Endothelial cell of umbilical vein (primary cell): ENCODE measurements around the gene FUT8. TPM values are rescaled to one million over a fixed set of nuclear protein-coding genes. Genes with fewer than 3 reads are reported as not detected.

Experiments
- BruUV-seq: library from RNA; stranded (reverse); fragments of 400-500 nt; replicated peaks from 2 replicates; lab custom pipeline; 2021; lab: Mats Ljungman, UMichigan
- CTCF ChIA-PET: fragments of 300-600, 350-600 bp; sonication (Branson Sonifier 250); formaldehyde crosslinking; loops from one replicate; lab custom pipeline; 2021; ENCODE audit warnings: antibody characterized with exemption, inconsistent platforms; lab: Charles Lee
- POLR2A ChIA-PET: fragments of 300-600, 350-600 bp; sonication (Branson Sonifier 250); formaldehyde crosslinking; loops from one replicate; lab custom pipeline; 2021; ENCODE audit warnings: antibody characterized with exemption, inconsistent platforms; lab: Charles Lee
- DNase-seq: peaks from one replicate; pipeline ENCODE4 v3.0.0-alpha.2; 2011; ENCODE audit warnings: low read depth, low spot score
- FAIRE-seq: peaks from 2 replicates; lab custom pipeline; 2011; peaks lifted over from hg19 to GRCh38; lab: Jason Lieb, UNC
- H2AFZ ChIP-seq: 2 replicates; pipeline ENCODE4 v1.6.0; 2012; ENCODE audit warnings: low read depth, low read length, control low read depth, inconsistent platforms
- H3K27ac ChIP-seq: 2 replicates; pipeline ENCODE4 v1.5.1; 2011; ENCODE audit warnings: low read depth, mild to moderate bottlenecking, control low read depth, low read length, moderate library complexity; ENCODE audit not compliant: insufficient read depth
- H3K27me3 ChIP-seq, 2 experiments: 2 replicates each; pipeline versions ENCODE4 v1.6.0 to v1.6.1; 2011; ENCODE audit warnings: low read length in 2 of 2, mixed read lengths in 1 of 2; ENCODE audit not compliant: control insufficient read depth in 2 of 2, insufficient read depth in 2 of 2
- H3K36me3 ChIP-seq, 2 experiments: 2 replicates in 1 of 2; 3 replicates in 1 of 2; pipeline ENCODE4 v1.5.1; 2011; ENCODE audit warnings: low read length in 2 of 2, mild to moderate bottlenecking in 1 of 2, moderate library complexity in 1 of 2; ENCODE audit not compliant: control insufficient read depth in 2 of 2, insufficient read depth in 2 of 2; ENCODE audit errors: extremely low read depth in 1 of 2
- H3K4me1 ChIP-seq: 3 replicates; pipeline ENCODE4 v1.5.1; 2011; ENCODE audit warnings: mild to moderate bottlenecking, low read length; ENCODE audit not compliant: control insufficient read depth, insufficient read depth; ENCODE audit errors: extremely low read depth
- H3K4me2 ChIP-seq: 2 replicates; pipeline ENCODE4 v1.6.1; 2011; ENCODE audit warnings: low read length, control low read depth, mixed read lengths; ENCODE audit not compliant: insufficient read depth
- H3K4me3 ChIP-seq, 3 experiments: fragments of 200-600 bp in 1 of 3; sonication (generic), shearing (Covaris generic) in 1 of 3; replicated peaks in 1 of 3; 2 replicates each; pipeline ENCODE4 v1.5.1; 2011 to 2016; ENCODE audit warnings: control low read depth in 3 of 3, low read length in 3 of 3, mild to moderate bottlenecking in 2 of 3, inconsistent platforms in 1 of 3, low read depth in 1 of 3, moderate library complexity in 1 of 3; ENCODE audit not compliant: insufficient read depth in 1 of 3
- H3K79me2 ChIP-seq: 2 replicates; pipeline ENCODE4 v1.6.0; 2012; ENCODE audit warnings: low read length, inconsistent platforms; ENCODE audit not compliant: control insufficient read depth, insufficient read depth
- H3K9ac ChIP-seq: replicated peaks from 2 replicates; pipeline ENCODE3; 2011; ENCODE audit warnings: low read length, control low read depth; ENCODE audit not compliant: insufficient read depth; ENCODE audit errors: extremely low read depth
- H3K9me1 ChIP-seq: replicated peaks from 3 replicates; pipeline ENCODE4 v1.6.0; 2011; ENCODE audit warnings: mild to moderate bottlenecking, low read length; ENCODE audit not compliant: control insufficient read depth, insufficient read depth; ENCODE audit errors: extremely low read depth
- H3K9me3 ChIP-seq: replicated peaks from 2 replicates; pipeline ENCODE4 v1.5.1; 2012; ENCODE audit warnings: low read length, inconsistent platforms; ENCODE audit not compliant: control insufficient read depth, insufficient read depth
- H4K20me1 ChIP-seq: replicated peaks from 2 replicates; pipeline ENCODE3; 2011; ENCODE audit warnings: mild to moderate bottlenecking, low read length; ENCODE audit not compliant: control insufficient read depth, insufficient read depth; ENCODE audit errors: extremely low read depth
- EZH2 ChIP-seq: IDR thresholded peaks from 2 replicates; pipeline ENCODE4 v1.6.1; 2012; ENCODE audit warnings: borderline replicate concordance, low read depth, mild to moderate bottlenecking, moderate library complexity, low read length, inconsistent platforms; ENCODE audit not compliant: severe bottlenecking
- FOS ChIP-seq: IDR thresholded peaks from 2 replicates; pipeline ENCODE4 v1.6.1; 2011; ENCODE audit warnings: mild to moderate bottlenecking, low read length, moderate library complexity, borderline replicate concordance; ENCODE audit not compliant: insufficient read depth
- GATA2 ChIP-seq: IDR thresholded peaks from 2 replicates; pipeline ENCODE4 v1.7.0; 2011; ENCODE audit warnings: low read depth, mild to moderate bottlenecking, moderate library complexity, mixed read lengths, low read length; ENCODE audit not compliant: insufficient read length, insufficient read depth
- JUN ChIP-seq: IDR thresholded peaks from 2 replicates; pipeline ENCODE4 v1.6.1; 2011; ENCODE audit warnings: borderline replicate concordance, low read depth; ENCODE audit not compliant: insufficient read length, insufficient read depth
- MYC ChIP-seq: IDR thresholded peaks from one replicate; pipeline ENCODE4 v1.6.1; 2011; ENCODE audit warnings: mild to moderate bottlenecking, low read depth, low read length
- POLR2A ChIP-seq: IDR thresholded peaks from 2 replicates; pipeline ENCODE4 v1.6.1; 2012; ENCODE audit warnings: low read depth, mild to moderate bottlenecking, control low read depth, low read length
- POLR2AphosphoS5 ChIP-seq: IDR thresholded peaks from 2 replicates; pipeline ENCODE4 v1.6.1; 2012; ENCODE audit warnings: low read depth, mild to moderate bottlenecking, control low read depth, low read length, moderate library complexity; ENCODE audit not compliant: insufficient read depth
- dilution Hi-C: fragments of 300-500 bp; cut with MboI; formaldehyde crosslinking; loops from one replicate; pipeline ENCODE4 v1.15.0; 2019; ENCODE audit warnings: low sequenced_read_pairs; ENCODE audit not compliant: extremely low pct_ligation_motif_present
- intact Hi-C: fragments of 100-400 bp; cut with micrococcal nuclease; formaldehyde crosslinking; loops from one replicate; pipeline ENCODE4 v1.10.0; 2022
- polyA plus RNA-seq, 4 experiments: library from polyadenylated mRNA; depleted of rRNA in 3 of 4; stranded (reverse) in 3 of 4; unstranded in 1 of 4; fragments of >200 nt; gene quantifications; 2 replicates each; pipeline versions ENCODE4 v1.2.1 to v1.2.3, GENCODE V29; 2011 to 2012; ENCODE audit warnings: missing spikeins in 1 of 4
- total RNA-seq: library from RNA; stranded (reverse); gene quantifications from 2 replicates; pipeline ENCODE4 v1.2.3, GENCODE V29; 2021
- TF ChIP-seq, protein P1 (sequence below), 2 donors: IDR thresholded peaks; 1 replicate in 1 of 2; 2 replicates in 1 of 2; pipeline ENCODE4 v1.5.1; 2011; ENCODE audit warnings: low read length in 2 of 2, mild to moderate bottlenecking in 2 of 2, moderate library complexity in 2 of 2, control low read depth in 1 of 2, inconsistent platforms in 1 of 2, low read depth in 1 of 2; ENCODE audit not compliant: insufficient read depth in 1 of 2; ENCODE audit errors: extremely low read depth in 1 of 2
- TF ChIP-seq, protein P2 (sequence below): IDR thresholded peaks from 2 replicates; pipeline ENCODE4 v1.6.1; 2011; ENCODE audit not compliant: insufficient read depth, insufficient read length

Gene FUT8
- total and polyA plus RNA-seq, 2 donors (not counting 3 experiments of a cell fraction or from before 2014, with no cell fraction given) = 16.7 to 38.8 TPM

DNA sequence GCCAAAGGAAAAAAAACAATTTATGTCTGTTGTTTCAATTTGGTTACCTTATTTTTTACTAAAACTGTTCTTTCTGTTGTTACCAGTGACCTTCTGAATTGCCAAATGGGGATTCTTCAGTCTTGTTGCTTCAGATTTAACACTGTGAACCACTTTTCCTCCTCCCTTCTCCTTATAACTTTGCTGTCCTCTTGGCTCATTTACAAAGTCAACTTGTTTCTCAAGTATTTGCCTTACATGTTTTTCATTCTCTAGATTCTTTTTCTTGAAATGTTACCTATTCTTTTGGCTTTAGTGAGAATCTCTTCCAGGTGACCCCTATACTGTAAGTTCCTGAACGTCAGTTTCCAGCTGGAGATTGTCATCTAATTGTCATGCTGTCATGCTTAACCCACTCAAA, 19.4 kb downstream of the FUT8 start:
- Histone ChIP-seq H3K4me2 (no peak overlapping the region), H4K20me1 (no peaks in the 10 kb centered on the region), H3K27me3 (no peaks in the 10 kb centered on the region), H3K27ac (no peak overlapping the region), H2AFZ (no peak overlapping the region), H3K9me1 (no peaks in the 10 kb centered on the region), H3K36me3 (no peaks in the 10 kb centered on the region), H3K4me3 (no peak overlapping the region), H3K9me3 (no peaks in the 10 kb centered on the region), H3K4me1 (no peaks in the 10 kb centered on the region), H3K9ac (no peak overlapping the region), H3K79me2 (peaks cover 39% of the 10 kb centered on the region)
- dilution Hi-C loops = no loop called here
- POLR2A ChIA-PET = no interaction called here
- DNase-seq = no peak
- intact Hi-C loops = no loop called here
- CTCF ChIA-PET = interaction anchor here (1.3 to 3.4 kb wide), 2 partner anchors 17 to 393 kb away, joined by 3 to 10 read pairs; no protein-coding TSS in a partner anchor
- TF ChIP-seq POLR2A = no peak
- TF ChIP-seq, protein P1, sequence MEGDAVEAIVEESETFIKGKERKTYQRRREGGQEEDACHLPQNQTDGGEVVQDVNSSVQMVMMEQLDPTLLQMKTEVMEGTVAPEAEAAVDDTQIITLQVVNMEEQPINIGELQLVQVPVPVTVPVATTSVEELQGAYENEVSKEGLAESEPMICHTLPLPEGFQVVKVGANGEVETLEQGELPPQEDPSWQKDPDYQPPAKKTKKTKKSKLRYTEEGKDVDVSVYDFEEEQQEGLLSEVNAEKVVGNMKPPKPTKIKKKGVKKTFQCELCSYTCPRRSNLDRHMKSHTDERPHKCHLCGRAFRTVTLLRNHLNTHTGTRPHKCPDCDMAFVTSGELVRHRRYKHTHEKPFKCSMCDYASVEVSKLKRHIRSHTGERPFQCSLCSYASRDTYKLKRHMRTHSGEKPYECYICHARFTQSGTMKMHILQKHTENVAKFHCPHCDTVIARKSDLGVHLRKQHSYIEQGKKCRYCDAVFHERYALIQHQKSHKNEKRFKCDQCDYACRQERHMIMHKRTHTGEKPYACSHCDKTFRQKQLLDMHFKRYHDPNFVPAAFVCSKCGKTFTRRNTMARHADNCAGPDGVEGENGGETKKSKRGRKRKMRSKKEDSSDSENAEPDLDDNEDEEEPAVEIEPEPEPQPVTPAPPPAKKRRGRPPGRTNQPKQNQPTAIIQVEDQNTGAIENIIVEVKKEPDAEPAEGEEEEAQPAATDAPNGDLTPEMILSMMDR (IDR thresholded peaks at IDR 0.05; ENCODE audit: extremely low read depth in 1 of 2, insufficient read depth in 1 of 2, low read depth in 1 of 2, low read length in 2 of 2) = no peak
- no peak for TF ChIP-seq GATA2
- no peak for TF ChIP-seq FOS
- TF ChIP-seq, protein P2, sequence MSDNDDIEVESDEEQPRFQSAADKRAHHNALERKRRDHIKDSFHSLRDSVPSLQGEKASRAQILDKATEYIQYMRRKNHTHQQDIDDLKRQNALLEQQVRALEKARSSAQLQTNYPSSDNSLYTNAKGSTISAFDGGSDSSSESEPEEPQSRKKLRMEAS = no peak
- no peak for TF ChIP-seq JUN
- TF ChIP-seq EZH2 = no peak
- TF ChIP-seq POLR2AphosphoS5 = no peak
- TF ChIP-seq MYC = no peak
- no TSS peak for BruUV-seq
- no peak for FAIRE-seq
